Activated CD8-positive, alpha-beta memory T cell treated with anti-CD3 and anti-CD28 coated beads for 1 hour (primary cell): Measurements from ENCODE around the gene NKX6-1.

Source experiments
- DNase-seq, 2 donors: peaks; one replicate each; pipeline ENCODE4 v3.0.0-alpha.2; 2020; ENCODE audit warnings: low read depth in 1 of 2; ENCODE audit errors: extremely low read depth in 1 of 2

The NKX6-1 gene

DNA sequence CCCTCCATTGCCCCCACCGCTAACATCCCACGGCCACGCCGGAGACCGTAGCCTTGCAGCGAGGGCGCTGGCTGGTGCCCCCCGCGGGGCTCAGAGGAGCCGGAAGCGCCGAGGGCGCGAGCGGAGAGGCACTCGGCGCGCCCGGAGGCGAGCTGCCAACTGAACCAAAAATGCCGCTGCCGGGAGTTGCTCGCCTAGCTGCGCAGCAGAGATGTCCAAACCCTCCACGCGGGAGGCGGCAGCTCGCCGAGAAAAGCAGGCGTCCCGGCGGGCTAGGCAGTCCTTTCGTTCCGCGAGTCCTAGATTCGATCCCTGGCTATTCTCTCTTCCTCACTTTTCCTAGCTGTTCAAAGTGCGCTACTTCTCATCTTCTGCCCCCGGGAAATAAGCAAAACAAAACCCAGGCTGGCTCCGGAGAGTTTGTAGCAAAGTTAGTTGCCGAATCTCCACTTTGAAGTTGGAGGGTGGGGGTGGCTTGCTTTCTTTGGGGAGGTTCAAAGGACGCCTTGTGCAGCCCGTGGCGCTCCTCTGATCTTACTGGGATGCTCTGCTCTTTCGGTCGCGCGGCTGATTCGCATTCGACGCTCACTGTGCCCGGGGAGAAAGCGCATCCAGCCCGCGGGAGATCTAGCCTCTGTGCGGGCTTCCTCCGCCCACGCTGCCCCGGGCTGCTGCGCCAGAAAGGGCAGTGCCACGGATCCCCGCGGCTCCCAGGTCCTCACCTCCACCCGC, 723 bp downstream of the NKX6-1 start:
- DNase-seq: no peak

DNA sequence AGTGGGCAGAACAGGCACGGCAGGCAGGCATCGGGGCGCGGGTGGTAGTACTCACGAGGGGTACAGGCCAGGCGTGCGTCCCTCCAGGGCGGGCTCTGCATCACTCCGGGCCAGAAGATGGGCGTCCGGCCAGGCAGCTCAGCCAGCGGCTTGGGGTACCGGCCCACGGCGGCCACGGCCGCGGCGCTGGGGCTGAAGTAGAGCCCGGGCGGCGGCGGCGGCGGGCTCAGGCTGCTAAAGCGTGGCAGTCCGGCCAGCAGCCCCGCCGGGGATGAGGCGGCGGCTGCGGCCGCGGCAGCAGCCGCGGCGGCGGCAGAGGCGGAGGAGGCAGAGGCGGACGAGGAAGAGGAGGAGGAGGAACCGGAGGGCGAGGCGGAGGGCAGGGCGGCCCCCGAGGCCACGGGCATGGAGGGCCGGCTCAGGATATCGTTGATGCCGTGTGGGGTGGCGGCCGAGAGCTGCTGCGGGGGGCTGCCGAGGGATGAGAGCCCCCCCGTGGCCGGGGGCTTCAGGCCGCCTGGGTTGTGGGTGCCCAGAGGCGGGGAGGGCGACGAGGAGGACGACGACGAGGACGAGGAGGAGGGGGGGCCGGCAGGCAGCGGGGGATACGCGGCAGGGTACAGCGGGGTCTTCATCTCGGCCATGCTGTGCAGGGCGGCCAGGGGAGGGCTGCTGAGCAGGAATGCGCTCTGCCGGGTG, 1.4 kb downstream of the NKX6-1 start:
- no peak for DNase-seq

DNA sequence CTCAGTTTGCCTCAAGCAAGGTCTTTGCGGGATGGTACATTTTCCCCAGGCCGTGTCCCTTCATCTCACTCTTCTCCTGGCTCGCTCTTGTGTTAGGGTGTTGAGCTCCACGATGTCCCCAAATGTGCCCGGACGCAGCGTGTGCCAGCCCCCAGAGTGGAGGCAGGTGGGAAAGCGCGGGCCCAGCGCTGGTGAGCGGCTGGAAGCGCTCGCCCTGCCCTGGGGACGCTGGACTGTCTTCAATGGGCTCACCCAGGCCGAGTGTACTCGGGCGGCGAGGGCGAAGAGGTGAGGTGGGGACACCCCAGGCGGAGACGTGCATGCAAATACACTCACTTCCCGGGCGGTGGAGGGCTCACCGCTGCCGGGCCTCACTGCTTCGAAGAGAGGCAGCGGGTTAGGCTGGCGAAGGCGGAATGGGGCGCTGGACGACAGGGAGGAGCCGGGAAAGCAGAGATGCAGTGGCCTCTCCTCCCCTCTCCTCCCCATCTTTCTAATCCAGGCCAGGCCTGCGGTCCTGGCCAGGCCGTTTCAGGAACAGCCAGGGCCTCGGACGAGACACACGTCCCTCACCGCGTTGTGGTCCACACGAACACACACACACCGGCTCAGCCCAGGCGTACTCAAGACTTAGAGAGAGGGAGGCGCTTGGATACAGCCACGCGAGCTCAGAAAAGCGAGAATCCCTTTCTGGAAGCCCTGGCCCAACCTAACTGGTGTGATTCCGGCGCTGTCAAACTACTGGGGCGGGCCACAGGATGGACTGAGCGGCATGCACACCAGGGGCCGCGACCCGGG, 2.2 kb downstream of the NKX6-1 start:
- no peak for DNase-seq

DNA sequence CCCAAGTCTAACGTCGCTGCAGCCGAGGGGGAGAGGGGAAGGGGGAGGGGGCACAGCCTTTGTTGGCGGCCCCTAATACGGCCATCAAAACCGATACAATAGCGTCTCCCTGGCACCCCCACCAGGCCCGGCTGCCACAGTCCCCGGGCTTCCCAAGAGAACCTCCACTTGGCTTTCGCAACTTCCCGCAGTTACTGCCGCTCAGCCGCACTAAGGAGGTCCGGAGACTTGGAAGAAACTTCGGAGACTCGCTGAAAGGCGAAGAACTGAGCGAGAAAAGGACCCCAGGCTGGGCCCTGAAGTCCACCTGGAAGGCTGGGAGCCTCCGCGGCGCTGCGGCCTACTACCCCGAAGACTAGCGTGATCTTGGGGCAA, 2.8 kb downstream of the NKX6-1 start:
- DNase-seq: no peak

GRCh38 chr4:84495794-84496261, 3.3 kb downstream of the NKX6-1 start:
- DNase-seq: no peak

DNA sequence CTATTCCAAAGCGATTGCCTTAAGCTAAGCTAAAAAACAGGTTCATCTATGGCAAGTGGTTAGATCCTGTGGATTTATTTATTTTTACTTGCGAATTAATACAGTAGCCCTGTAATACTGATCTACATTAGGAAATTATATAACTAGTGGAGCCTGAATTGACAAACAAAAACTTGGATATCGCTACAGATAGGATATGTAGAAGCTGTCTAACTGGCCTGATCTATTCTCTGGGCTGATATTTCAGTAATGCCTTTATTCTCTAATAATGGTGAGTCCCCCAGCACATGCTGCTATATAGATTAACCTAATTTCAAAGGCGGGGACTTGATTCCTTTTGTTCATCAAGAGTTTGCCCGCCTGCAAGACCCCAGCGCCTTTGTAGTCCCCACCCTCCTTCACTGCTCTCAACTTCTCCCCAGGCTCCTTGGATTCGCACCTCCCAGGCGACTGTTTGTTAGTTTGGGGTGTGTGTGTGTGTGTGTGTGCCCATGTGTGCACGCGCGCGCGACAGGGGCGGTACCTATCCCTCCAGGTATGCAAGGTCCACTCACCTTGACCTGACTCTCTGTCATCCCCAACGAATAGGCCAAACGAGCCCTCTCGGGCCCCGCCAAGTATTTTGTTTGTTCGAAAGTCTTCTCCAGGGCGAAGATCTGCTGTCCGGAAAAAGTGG, 3.8 kb downstream of the NKX6-1 start:
- no peak for DNase-seq

- DNase-seq: no peak
These were observed 4.6 kb downstream of the NKX6-1 start for GRCh38 chr4:84494531-84494930.

GRCh38 chr4:84494076-84494475, 5.0 kb downstream of the NKX6-1 start:
- DNase-seq: no peak

DNA sequence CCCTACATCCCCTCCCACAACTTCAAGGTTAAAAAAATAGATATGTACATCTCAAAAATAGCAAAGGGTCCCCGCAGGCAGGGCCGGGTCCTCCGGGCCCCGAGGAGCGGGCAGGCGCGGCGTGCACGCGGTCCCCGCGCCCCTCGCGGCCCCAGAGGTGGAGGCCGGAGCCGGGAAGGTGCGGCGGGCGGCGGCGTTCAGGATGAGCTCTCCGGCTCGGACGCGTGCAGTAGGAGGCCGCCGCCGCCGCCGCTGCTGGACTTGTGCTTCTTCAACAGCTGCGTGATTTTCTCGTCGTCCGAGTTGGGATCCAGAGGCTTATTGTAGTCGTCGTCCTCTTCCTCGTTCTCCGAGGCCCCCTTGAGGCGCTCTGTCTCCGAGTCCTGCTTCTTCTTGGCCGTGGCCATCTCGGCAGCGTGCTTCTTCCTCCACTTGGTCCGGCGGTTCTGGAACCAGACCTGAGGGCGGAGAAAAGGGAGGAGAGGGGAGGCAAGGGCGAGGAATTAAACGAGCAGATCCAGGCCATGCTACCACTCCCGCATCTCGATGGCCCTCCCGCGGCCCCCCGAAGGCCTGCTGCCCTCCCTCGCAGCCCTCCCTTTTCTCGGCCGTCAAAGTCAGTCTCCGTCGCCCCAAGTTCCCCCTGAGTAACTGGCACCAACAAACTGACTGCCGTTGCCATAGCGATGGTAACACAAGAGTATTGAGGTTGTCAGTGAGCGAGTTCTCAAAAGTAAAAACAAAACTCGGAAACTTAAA, 5.8 kb downstream of the NKX6-1 start:
- no peak for DNase-seq

DNA sequence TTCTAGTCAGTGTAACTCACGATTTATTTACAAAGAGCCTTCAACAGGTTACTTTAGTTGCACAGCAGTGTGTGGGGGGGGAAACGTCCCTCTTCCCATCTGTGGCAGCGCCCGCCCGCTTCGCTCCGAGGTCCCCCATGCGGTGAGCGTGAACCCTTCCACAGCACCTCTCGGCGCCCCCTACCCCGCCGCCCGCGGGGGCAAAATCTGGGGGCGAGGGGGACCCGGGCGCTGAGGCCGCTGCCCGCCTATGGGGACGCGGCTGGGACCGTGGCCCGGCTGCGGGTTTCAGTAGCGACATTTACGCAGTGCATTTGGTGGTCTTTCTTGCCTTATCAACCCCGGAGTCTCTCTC, 6.4 kb downstream of the NKX6-1 start:
- DNase-seq: no peak

GRCh38 chr4:84492290-84492689, 6.8 kb downstream of the NKX6-1 start:
- DNase-seq: no peak

- DNase-seq: no peak
These were observed 7.6 kb downstream of the NKX6-1 start for GRCh38 chr4:84491481-84491880.

DNA sequence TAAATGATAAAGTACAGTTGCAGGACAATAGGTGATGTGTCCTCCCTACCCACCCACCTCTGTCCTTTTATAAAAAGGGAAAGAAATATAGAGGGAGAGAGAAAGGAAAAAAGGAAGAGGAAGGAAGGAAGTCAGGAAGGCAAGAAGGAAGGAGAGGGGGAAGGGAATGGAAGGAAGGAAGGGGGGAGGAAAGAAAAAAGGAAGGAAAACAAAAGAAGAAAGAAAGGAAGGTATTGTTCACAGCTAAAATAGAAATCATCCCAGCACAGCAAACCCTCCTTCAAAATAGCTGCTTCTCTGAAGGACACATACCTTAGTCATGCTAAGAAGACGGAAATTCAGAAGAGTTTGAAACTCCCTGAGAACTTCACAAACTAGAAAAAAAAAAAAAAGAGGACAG, 8.4 kb downstream of the NKX6-1 start:
- DNase-seq: no peak

- DNase-seq: no peak
These were observed 14.9 kb downstream of the NKX6-1 start for GRCh38 chr4:84484236-84484635.

- DNase-seq: no peak
These were observed 15.4 kb downstream of the NKX6-1 start for GRCh38 chr4:84483688-84484087.

DNA sequence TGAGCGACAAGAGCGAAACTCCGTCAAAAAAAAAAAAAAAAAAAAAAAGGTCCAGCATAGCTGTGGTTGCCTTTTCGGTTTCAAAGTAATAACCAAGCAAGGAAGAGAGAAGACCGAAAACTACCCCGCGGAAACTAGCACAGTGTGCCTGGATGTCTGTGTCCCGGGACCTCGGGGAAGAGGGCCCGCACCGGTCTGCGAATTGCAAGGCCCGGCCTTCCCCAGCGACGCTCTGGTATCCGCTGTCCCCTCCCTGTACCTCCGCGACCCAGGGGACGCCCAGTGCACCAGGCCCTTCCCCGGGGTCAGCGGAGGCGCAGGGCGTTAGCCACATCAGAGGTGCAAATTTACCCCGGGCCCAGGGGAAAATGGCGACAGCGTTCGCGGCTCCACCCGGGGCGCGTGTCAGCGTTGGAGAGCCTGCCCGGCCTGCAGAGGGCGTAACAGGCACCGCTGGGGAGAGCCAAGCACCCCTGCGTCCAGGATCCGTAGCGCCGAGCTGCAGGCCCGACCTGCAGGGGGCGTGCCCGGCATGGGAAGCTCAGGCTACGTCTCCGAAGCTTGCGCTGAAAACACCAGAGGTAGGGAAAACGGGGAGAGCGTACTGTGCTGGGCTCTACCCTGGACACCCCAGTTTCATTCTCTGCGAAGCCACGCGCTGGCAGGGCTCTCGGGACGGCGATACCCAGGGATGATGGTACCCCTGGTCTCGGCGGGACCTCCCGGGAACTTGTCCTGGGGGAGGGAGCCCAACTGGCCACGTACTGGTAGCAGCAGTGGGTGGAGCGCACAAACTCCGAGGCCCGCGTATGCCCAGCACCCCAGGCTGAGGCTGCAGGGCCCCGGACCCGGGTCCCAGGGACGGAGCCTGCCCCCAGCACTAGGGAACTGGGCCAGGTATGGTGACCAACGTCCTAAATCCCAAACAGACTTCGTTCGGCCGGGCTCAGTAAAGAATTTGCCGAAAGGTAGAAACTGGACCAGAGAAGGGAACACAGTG, 16.2 kb downstream of the NKX6-1 start:
- DNase-seq: no peak

DNA sequence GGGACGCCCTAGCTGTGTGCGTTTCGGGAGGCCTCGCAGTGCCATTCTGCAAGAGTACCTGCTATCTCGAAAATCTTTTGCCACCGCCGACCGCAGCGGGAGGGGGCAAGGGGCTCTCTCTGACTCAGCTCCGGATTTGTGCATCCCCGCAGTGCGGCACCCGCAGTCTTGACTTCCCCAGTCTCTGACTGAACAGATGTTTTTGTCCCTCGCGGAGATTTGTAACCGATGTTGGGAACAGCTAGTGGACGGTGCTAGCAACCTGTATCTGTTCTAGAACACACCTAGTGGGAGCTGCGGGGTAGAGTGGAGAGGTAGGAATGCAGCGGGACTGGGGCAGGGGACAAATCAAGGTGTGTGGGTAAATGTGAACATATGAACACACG, 17.2 kb downstream of the NKX6-1 start:
- DNase-seq: no peak

DNA sequence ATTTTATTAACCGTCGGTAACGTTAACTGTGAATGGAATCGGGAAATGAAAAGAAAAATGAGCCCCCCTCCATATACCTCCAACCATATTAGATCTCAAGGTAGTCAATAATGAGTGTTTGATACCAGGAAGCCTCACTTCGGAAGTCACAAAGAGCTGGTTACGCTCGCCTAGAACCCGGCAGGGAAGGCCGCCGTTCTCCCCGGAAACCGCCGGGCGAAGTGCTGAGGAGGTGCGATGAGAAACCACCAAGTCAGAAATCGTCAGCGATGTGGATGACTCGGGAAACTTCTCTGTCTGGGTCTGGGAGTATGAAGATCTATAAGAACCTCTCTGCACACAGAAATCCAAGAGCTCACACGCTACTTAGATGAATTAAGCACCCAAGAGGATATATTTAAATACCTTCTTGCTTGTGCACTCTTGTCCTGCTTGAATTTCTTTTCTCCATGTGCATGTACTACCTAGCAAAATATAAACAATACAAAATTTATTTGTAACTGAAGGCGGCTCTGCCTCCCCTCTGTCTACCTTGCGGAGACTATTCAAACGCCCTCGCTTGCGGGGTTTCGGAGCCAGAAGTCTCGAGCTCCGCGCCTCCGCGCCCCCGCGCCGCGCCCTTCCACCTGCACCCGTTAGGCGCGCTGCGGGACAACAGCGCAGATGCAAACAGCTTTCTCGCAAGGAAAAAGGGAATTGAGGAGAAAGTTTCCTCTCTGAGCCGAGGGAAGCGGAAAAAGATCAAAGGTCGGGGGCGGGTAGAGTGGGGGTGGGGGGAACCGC, 17.8 kb downstream of the NKX6-1 start:
- no peak for DNase-seq

GRCh38 chr4:84480082-84480481, 19.0 kb downstream of the NKX6-1 start:
- no peak for DNase-seq
